ENCODE data around the gene CA9. TPM values are rescaled to one million over a fixed set of nuclear protein-coding genes. Genes with fewer than 3 reads are reported as not detected.

CA9 gene
- total RNA-seq, 1 donor from 2014 or later = 0.98 TPM

GRCh38 chr9:35687306-35687705 lies 13.6 kb downstream of the CA9 start:
- H3K27ac ChIP-seq = peak overlapping the region; percentile 96
- no peaks in the 10 kb centered on the region for H3K27me3 ChIP-seq
- no peak for DNase-seq (ENCODE audit: extremely low spot score in 2 of 2)
- H3K4me3 ChIP-seq = peak overlapping the region; percentile 79 to 90
- peaks cover 32% of the 10 kb centered on the region for H3K4me1 ChIP-seq
- intact Hi-C loops (cut with DNase I) = no loop called here
- peaks cover 0 to 11% of the 10 kb centered on the region in 2 donors for H3K36me3 ChIP-seq
- TF ChIP-seq POLR2AphosphoS5 (IDR thresholded peaks at IDR 0.05; ENCODE audit: insufficient read depth in 1 of 2, low read depth in 1 of 2) = no peak
- no peaks in the 10 kb centered on the region for H3K9me3 ChIP-seq

GRCh38 chr9:35687972-35688557 lies 14.3 kb downstream of the CA9 start:
- intact Hi-C loops (cut with DNase I) = no loop called here
- no peaks in the 10 kb centered on the region for H3K27me3 ChIP-seq
- no peaks in the 10 kb centered on the region for H3K9me3 ChIP-seq
- H3K36me3 ChIP-seq = peaks cover 0 to 11% of the 10 kb centered on the region in 2 donors
- peak overlapping the region; percentile 96 for H3K27ac ChIP-seq
- H3K4me3 ChIP-seq = peak overlapping the region; percentile 79 to 90
- DNase-seq (ENCODE audit: extremely low spot score in 2 of 2) = no peak
- peaks cover 32% of the 10 kb centered on the region for H3K4me1 ChIP-seq
- TF ChIP-seq POLR2A (IDR thresholded peaks at IDR 0.05) = no peak
- TF ChIP-seq CTCF (IDR thresholded peaks at IDR 0.05) = no peak
- TF ChIP-seq POLR2AphosphoS5 (IDR thresholded peaks at IDR 0.05; ENCODE audit: insufficient read depth in 1 of 2, low read depth in 1 of 2) = no peak

GRCh38 chr9:35688558-35689541 lies 15.1 kb downstream of the CA9 start:
- H3K4me3 ChIP-seq = peak overlapping the region; percentile 79 to 90
- H3K4me1 ChIP-seq = peaks cover 32% of the 10 kb centered on the region
- no peak for TF ChIP-seq POLR2A (IDR thresholded peaks at IDR 0.05)
- no peak for TF ChIP-seq POLR2AphosphoS5 (IDR thresholded peaks at IDR 0.05; ENCODE audit: insufficient read depth in 1 of 2, low read depth in 1 of 2)
- no peak for TF ChIP-seq CTCF (IDR thresholded peaks at IDR 0.05)
- H3K9me3 ChIP-seq = no peaks in the 10 kb centered on the region
- H3K27ac ChIP-seq = peak overlapping the region; percentile 96
- intact Hi-C loops (cut with DNase I) = no loop called here
- H3K36me3 ChIP-seq = peaks cover 0 to 11% of the 10 kb centered on the region in 2 donors
- H3K27me3 ChIP-seq = no peaks in the 10 kb centered on the region
- no peak for DNase-seq (ENCODE audit: extremely low spot score in 2 of 2)

GRCh38 chr9:35689542-35690293 lies 16.0 kb downstream of the CA9 start, which contains the start of gene TPM2:
Gene TPM2 (minus strand): TSS chr9:35689925. CDS start chr9:35689817, 108 bp downstream.
- intact Hi-C loops (cut with DNase I) = loop anchor here (5.0 kb wide), 2 partner anchors 32 to 38 kb away; partner anchors contain the start of genes CCDC107 and RMRP

More at GRCh38 chr9:35689542-35690293, 16.0 kb downstream of the CA9 start, which contains the start of gene TPM2:
- peak within 1 kb of the TSS; percentile 79 to 90 for H3K4me3 ChIP-seq
- peaks cover 32% of the 10 kb centered on the region for H3K4me1 ChIP-seq
- no peaks in the 10 kb centered on the region for H3K9me3 ChIP-seq
- H3K36me3 ChIP-seq = peaks cover 0 to 7% of the 10 kb centered on the region in 2 donors
- H3K27ac ChIP-seq = peak within 1 kb of the TSS; percentile 96
- H3K27me3 ChIP-seq = no peaks in the 10 kb centered on the region
- peak in 1 of 2 donors; percentile 90 for TF ChIP-seq POLR2AphosphoS5 (IDR thresholded peaks at IDR 0.05; ENCODE audit: insufficient read depth in 1 of 2, low read depth in 1 of 2)
- TF ChIP-seq CTCF (IDR thresholded peaks at IDR 0.05) = no peak
- peak in 1 of 2 donors; percentile 54 for TF ChIP-seq POLR2A (IDR thresholded peaks at IDR 0.05)
- DNase-seq (ENCODE audit: extremely low spot score in 2 of 2) = no peak

Data from vagina (tissue), 2 donors.